NOMO-1 treated with DMSO at 0.1 percent for 48 hours (cell line): ENCODE results near the gene CD9.
A peak's percentile ranks its signal among the peaks of the same experiment; 100 is the strongest.

Experiments
- DNase-seq: peaks from one replicate; lab custom pipeline; 2025; ENCODE audit not compliant: unreplicated experiment; lab: John Stamatoyannopoulos, UW

The CD9 gene

GRCh38 chr12:6236641-6236940, 36.4 kb downstream of the CD9 start:
- no peak for DNase-seq

GRCh38 chr12:6237830-6238229, 37.6 kb downstream of the CD9 start:
- DNase-seq = no peak

GRCh38 chr12:6238875-6239274, 38.7 kb downstream of the CD9 start:
- no peak for DNase-seq

- no peak for DNase-seq
Measured at GRCh38 chr12:6241495-6241894, 41.3 kb downstream of the CD9 start.

- DNase-seq = no peak
Measured at GRCh38 chr12:6249580-6249979, 49.4 kb downstream of the CD9 start.

GRCh38 chr12:6250343-6250742, 50.1 kb downstream of the CD9 start:
- DNase-seq = no peak

GRCh38 chr12:6253278-6253677, 53.1 kb downstream of the CD9 start:
- no peak for DNase-seq

- no peak for DNase-seq
Measured at GRCh38 chr12:6254491-6254890, 54.3 kb downstream of the CD9 start.

- no peak for DNase-seq
Measured at GRCh38 chr12:6257007-6257406, 56.8 kb downstream of the CD9 start.

GRCh38 chr12:6262211-6262610, 62.0 kb downstream of the CD9 start:
- no peak for DNase-seq

GRCh38 chr12:6262623-6263022, 62.4 kb downstream of the CD9 start:
- peak; percentile 5 for DNase-seq

GRCh38 chr12:6263931-6264330, 63.7 kb downstream of the CD9 start:
- no peak for DNase-seq

GRCh38 chr12:6264402-6265037, 64.3 kb downstream of the CD9 start:
- DNase-seq = no peak

GRCh38 chr12:6265038-6265405, 64.8 kb downstream of the CD9 start:
- no peak for DNase-seq

GRCh38 chr12:6266541-6266966, 66.4 kb downstream of the CD9 start:
- DNase-seq = no peak

GRCh38 chr12:6266971-6267721, 66.9 kb downstream of the CD9 start:
- no peak for DNase-seq

GRCh38 chr12:6268484-6269157, 68.4 kb downstream of the CD9 start:
- no peak for DNase-seq

- no peak for DNase-seq
Measured at GRCh38 chr12:6269986-6270385, 69.8 kb downstream of the CD9 start.

- no peak for DNase-seq
Measured at GRCh38 chr12:6271281-6271680, 71.1 kb downstream of the CD9 start.

GRCh38 chr12:6272300-6273204, 72.4 kb downstream of the CD9 start:
- no peak for DNase-seq

GRCh38 chr12:6273205-6273540, 73.0 kb downstream of the CD9 start:
- no peak for DNase-seq
